ENCODE measurements around the gene NHEJ1.

- TF ChIP-seq, protein P1, sequence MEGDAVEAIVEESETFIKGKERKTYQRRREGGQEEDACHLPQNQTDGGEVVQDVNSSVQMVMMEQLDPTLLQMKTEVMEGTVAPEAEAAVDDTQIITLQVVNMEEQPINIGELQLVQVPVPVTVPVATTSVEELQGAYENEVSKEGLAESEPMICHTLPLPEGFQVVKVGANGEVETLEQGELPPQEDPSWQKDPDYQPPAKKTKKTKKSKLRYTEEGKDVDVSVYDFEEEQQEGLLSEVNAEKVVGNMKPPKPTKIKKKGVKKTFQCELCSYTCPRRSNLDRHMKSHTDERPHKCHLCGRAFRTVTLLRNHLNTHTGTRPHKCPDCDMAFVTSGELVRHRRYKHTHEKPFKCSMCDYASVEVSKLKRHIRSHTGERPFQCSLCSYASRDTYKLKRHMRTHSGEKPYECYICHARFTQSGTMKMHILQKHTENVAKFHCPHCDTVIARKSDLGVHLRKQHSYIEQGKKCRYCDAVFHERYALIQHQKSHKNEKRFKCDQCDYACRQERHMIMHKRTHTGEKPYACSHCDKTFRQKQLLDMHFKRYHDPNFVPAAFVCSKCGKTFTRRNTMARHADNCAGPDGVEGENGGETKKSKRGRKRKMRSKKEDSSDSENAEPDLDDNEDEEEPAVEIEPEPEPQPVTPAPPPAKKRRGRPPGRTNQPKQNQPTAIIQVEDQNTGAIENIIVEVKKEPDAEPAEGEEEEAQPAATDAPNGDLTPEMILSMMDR (IDR thresholded peaks at IDR 0.05) = no peak
- TF ChIP-seq EP300 (IDR thresholded peaks at IDR 0.05) = no peak
Measured at GRCh38 chr2:219163156-219163555, 2.5 kb upstream of the NHEJ1 start.
